ENCODE measurements around the gene SNX30.
A peak's percentile ranks its signal among the peaks of the same experiment; 100 is the strongest.

Gene SNX30

GRCh38 chr9:112785986-112786385 is 35.4 kb downstream of the SNX30 start:
- no peak for DNase-seq

GRCh38 chr9:112786829-112787520 is 36.4 kb downstream of the SNX30 start:
- DNase-seq, result no peak

GRCh38 chr9:112787978-112788377 is 37.4 kb downstream of the SNX30 start:
- no peak for DNase-seq

GRCh38 chr9:112789473-112789872 is 38.9 kb downstream of the SNX30 start:
- no peak for DNase-seq

GRCh38 chr9:112789891-112790774 is 39.6 kb downstream of the SNX30 start:
- DNase-seq, result no peak

- no peak for DNase-seq
These were observed 42.1 kb downstream of the SNX30 start for GRCh38 chr9:112792670-112793069.

- peak; percentile 54 for DNase-seq
These were observed 42.8 kb downstream of the SNX30 start for GRCh38 chr9:112793213-112793810.

- no peak for DNase-seq
These were observed 44.2 kb downstream of the SNX30 start for GRCh38 chr9:112794731-112795130.

- DNase-seq, result no peak
These were observed 45.4 kb downstream of the SNX30 start for GRCh38 chr9:112795921-112796320.

GRCh38 chr9:112796485-112796884 is 45.9 kb downstream of the SNX30 start:
- DNase-seq, result no peak

GRCh38 chr9:112809351-112809848 is 58.8 kb downstream of the SNX30 start:
- no peak for DNase-seq

GRCh38 chr9:112809906-112810305 is 59.3 kb downstream of the SNX30 start:
- DNase-seq, result no peak

GRCh38 chr9:112810696-112811490 is 60.3 kb downstream of the SNX30 start:
- no peak for DNase-seq

- no peak for DNase-seq
These were observed 61.0 kb downstream of the SNX30 start for GRCh38 chr9:112811518-112811917.

- DNase-seq, result no peak
These were observed 65.3 kb downstream of the SNX30 start for GRCh38 chr9:112815868-112816267.

GRCh38 chr9:112817860-112818203 is 67.3 kb downstream of the SNX30 start:
- DNase-seq, result no peak

- peak; percentile 32 for DNase-seq
These were observed 69.3 kb downstream of the SNX30 start for GRCh38 chr9:112819635-112820496.

- DNase-seq, result no peak
These were observed 70.3 kb downstream of the SNX30 start for GRCh38 chr9:112820881-112821280.

- DNase-seq, result no peak
These were observed 72.1 kb downstream of the SNX30 start for GRCh38 chr9:112822618-112823017.

GRCh38 chr9:112823257-112823656 is 72.7 kb downstream of the SNX30 start:
- DNase-seq, result no peak

- no peak for DNase-seq
These were observed 80.8 kb downstream of the SNX30 start for GRCh38 chr9:112831281-112831851.

- DNase-seq, result no peak
These were observed 81.4 kb downstream of the SNX30 start for GRCh38 chr9:112831969-112832368.
